H4 (cell line): ENCODE results near the gene PKP4. TPM values are rescaled to one million over a fixed set of nuclear protein-coding genes. Genes with fewer than 3 reads are reported as not detected.

Source experiments
- DNase-seq: peaks from one replicate; pipeline ENCODE4 v3.0.0-alpha.2; 2015; ENCODE audit warnings: low spot score
- total RNA-seq: library from RNA; depleted of rRNA; stranded (reverse); fragments of >200 nt; shearing (Covaris generic); gene quantifications from 2 replicates; pipeline ENCODE4 v1.2.3, GENCODE V29; 2014

PKP4 gene
- total RNA-seq, 1 experiment from 2014 or later: 19.4 TPM

DNA sequence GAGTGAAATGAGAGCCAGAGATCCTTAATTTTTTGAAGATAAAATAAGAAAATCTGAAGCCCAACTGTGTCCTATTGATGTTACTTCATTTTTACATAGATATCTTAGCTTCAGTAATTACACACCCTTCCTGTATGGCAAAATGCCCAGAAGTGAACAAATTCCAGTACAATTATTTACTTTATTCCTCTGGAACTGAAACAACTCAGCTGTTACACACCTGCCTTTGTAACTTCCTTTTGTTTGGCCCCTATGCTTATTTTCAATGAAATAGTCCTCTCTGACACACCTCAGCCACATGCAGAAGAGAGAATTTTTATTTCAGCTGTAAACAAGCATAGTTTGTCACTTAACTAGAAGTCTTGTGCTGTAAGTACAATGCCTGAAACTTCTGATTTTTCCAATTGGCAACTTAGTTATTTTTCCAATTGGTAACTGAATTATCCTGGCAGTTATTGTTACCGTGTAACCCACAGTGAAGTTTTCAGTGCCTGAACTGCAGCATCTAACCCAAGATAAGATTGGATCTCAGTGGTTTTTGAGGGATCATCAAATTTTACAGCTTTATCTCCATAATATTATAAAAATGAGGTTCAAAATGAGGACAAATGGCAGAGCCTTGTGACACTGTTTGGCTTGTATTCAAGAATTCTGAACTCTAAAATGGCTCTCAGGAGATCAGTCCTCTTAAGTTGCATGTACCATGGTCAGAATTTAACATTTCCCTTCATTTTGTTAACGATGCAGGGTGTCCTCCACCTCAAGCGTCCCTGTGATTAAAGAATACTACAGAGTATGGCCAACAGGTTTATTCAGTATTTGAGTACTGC lies 82.6 kb downstream of the PKP4 start:
- peak; percentile 68 for DNase-seq

DNA sequence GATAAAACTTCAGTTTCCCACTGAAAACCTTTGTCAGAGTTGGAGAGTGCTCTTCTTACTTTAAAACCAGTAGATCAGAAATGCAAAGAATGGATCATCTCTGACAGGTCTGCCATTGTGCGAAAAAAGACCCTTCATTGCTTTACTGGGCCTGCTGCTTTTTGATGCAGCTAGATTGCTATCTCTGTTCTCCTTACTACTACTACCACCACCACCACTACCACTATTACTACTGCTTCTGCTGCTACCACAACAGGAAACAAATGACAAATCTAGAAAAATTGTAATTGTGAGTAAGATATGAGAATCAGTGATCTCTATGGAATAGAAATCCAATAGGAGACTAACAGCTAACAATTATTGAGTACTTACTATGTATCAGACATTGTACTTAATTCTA lies 85.8 kb downstream of the PKP4 start:
- no peak for DNase-seq

DNA sequence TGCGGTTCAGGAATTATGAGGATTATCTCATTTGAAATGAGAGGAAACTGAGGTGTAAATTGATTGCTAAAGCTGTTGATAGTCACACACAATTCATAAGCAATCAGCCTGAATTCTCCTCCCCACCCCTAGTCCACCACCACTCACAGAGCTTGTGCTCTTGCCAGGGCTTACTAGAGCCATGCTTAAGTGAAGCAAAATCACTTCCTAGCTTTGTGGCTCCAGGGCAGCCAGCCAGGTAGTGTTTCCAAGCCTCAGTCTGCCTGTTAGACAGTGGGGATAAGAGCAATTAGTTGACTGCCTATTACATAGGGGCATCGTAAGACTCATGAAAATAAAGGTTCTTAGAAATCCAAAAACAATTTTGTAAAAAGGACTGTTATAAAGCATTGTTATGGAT lies 87.2 kb downstream of the PKP4 start:
- DNase-seq: no peak

DNA sequence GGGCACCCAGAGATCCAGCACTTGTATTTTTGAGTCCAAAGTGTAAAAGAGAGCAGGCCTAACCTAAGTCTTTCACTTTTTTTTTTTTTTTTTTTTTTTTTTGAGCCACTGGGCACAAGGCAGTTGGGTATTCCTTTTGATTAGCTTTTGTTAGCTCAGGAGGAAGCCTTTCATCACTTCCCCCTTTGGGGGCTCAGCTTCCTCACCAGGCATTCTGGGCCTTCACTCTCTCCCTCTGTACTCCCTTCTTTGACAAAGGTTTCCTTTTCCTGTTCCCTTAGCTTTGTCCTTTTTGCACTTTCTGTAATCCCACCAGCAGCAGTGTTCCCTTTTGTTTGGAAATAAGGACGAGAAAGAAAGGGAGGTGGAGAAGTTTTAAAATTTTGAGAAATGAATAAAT lies 88.2 kb downstream of the PKP4 start:
- DNase-seq: no peak

DNA sequence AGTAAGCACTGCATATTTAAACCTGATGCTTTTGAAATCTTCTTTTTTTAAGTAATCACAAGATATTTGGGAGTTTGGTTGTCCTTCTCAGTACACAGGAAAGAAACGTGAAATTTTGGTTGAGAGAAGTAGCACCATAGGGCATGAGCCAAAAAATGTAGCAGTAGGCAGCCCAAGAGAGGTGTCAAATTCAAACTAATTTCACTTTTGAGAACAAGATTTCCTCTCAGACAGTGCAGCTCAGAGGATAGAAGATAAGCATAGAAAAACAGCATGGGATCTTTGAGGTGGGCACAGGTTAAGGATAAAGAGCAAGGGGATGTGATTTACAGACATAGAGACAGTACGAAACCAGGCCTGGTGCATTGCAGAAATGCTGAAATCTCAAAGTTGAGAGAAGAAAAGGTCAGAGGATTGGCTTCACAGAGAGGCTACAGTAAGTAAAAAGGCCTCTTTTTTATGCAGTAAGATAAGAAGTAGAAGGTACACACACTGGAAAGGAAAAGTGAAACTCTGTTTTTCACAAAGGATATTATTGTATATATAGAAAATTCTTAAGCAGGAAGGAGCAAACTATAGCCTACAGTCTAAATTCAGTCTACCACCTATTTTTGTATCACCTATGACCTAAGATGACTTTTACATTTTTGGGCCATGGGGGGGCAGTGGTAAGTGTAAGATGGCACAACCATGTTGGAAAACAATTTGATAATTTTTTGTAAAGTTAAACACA lies 89.8 kb downstream of the PKP4 start:
- no peak for DNase-seq

DNA sequence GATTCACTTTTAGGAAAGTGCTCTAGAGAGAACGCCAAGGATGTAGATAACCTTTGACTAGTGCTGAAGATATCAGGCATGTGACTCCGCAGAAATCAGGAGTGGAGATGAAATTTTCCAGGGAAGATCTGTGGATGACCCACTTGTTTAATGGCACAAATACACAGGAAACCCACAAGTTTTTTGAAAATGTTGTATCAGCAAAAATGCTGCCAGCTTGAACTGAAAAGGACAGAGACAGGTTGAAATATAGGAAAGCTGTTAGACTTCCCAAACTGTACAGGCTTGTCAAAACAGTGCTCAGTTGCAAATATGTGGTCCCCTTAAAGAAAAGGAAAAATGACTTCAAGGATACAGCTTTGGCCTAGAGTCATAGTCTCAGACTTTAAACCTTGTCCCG lies 96.5 kb downstream of the PKP4 start:
- DNase-seq: no peak

DNA sequence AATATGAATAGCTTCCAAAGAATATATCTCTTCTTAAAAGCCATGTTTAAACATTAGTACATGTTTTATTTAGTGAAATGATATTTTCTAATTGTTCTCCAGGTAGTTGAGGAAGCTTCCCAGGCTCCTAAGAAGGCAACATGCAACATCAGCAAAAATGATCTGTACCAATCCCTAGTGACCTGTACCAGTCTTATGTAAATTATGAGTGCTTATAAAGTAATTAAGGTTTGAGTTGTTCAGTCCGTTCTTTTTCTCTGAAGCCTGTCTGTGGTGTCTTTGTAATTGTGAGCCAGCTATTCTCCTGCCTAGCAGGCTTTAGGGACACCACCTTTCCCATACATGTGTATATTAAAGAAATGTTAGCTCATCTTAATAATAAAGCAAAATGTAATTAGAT lies 98.2 kb downstream of the PKP4 start:
- no peak for DNase-seq

DNA sequence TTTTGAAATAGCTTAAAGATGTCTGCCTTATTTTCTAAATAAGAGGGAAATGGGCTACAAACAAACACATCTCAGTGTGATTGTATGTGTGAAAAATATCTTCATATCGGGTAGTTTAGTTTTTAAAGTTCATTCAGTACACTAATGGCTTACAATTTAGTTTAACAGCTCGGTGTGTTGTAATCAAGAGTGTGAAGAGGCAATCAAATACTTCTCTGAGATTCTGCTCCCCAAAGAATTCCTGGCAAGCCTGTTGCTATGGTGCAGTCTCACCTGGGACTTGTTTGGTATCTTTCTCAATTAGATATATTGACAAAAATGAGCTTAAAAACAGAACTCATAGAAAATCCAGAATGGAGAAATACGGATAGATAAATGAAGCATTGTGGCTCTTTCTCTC lies 99.4 kb downstream of the PKP4 start:
- no peak for DNase-seq

DNA sequence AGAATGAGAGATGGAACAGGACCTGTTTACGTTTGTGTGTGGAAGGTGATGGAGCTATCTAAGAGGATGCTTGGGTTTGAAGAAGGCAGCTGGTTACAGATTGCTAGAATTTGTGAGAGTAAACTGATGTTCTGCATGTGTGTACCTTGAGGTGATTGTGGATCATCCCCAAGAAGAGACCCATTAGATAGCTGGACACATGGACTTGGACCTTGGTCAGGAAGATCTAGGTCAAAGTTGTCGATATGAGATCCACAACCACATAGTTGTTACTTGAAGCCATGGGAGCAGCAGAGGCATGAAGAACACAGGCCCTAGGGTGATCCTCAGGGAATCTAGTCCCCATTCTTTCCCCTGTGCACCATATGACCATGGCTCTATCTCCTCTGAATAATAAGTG lies 101.0 kb downstream of the PKP4 start:
- no peak for DNase-seq

DNA sequence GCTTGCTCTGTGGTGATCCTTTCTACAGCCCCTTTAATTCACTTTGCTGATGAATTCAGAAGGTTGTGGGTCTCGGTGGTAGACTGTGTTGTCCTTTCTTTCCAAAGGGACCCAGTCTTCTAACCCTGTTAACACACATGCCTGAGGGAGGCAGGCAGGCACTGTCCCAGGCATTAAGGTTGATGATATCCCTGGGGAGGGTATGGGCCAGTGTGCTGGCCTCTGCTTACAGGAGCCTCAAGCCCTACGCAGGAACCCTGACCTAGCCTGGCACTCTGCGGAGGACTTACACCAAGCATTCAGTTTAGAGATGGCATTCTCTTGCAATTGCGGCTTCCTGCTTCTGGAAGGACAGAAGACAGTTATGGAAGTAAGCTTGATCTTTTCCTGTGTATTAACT lies 102.5 kb downstream of the PKP4 start:
- DNase-seq: no peak

DNA sequence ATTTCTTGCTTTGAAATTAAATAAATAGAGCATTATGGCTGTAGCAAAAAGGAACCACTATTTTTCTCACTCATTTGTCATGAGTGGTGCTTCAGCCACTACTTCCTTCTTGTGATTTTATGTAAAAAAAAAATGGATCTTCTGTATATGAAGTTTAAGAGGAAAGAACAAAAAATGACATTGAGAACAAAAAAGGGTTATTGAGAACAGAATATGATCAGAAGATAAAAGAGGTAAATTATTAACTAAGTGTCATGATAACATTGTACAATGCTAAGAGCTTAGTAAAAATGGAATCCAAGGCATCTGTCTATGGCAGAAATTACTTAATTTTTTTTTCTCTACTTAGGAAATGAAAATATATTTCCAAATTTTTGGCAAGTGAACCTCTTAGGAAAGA lies 103.5 kb downstream of the PKP4 start:
- DNase-seq: no peak

DNA sequence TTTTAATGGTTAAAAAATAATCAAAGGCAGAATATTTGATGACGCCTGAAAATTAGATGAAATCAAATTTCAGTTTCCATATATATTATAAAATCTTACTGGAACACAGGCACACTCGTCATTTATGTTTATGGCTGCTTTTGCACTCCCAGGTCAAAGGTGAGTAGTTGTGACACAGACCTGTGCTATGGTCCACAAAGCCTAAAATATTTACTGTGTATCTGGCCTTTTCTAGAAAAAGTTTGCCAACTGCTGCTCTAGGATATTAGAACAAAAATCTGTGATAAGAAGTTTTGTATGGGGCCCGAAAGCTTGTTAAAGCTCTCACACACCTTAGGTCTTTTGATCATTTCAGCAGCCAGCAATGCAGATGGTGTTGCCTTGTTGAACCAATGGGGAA lies 104.3 kb downstream of the PKP4 start:
- no peak for DNase-seq

DNA sequence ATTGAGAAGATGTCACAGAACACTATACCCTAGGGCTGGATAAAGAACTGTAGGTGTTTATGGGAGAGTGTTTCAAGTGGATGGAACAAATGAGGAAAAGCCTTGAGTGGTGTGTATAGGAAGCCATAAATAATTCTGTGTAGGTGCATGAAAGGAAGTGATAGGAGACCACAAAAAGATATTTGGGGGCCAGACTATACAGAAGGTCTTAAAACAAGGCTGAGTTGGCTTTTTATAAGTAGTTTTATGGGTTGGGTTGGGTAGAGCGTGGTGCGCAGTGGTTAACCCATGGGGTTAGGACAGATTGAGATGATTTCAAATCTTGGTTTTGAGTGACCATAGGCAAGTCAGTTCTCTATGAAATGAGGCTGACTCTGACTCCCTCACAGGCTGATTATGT lies 110.5 kb downstream of the PKP4 start:
- no peak for DNase-seq

DNA sequence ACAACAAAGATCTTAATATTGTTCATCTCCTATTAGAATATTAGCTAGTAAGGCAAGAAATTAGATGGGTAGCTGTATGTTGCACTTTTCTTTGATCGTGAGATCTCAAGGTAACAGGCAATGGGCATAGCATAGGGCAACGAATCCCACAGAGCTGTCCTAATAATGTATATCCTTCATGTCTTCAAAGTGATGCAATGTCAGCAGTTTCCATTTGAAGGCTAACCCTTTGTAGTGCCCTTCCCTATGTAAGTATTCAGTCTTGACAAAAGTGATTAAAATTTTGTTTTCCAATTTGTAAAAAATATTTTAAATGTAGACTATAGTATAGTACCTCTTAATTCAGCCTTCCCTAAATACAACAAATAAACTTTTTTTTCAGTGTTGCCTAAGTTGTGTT lies 112.5 kb downstream of the PKP4 start:
- no peak for DNase-seq

DNA sequence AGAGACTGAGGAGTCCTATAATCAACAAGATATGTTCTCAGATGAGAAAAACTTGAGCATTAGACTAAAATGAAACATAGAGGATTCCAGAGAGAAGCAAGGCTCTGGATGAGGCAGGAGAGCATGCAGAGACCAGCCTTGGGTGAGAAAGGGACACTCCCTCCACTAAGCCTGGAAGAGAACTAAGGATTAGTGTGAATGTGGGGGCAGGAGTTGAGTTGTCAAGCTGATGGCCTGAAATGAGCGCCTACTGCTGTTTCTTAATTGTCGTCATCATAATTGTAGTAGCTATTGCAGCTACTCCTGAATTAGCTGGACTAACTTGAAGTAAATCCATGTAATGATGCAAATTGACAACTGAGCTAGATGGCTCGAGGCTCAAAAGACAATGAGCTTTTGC lies 114.1 kb downstream of the PKP4 start:
- DNase-seq: no peak

DNA sequence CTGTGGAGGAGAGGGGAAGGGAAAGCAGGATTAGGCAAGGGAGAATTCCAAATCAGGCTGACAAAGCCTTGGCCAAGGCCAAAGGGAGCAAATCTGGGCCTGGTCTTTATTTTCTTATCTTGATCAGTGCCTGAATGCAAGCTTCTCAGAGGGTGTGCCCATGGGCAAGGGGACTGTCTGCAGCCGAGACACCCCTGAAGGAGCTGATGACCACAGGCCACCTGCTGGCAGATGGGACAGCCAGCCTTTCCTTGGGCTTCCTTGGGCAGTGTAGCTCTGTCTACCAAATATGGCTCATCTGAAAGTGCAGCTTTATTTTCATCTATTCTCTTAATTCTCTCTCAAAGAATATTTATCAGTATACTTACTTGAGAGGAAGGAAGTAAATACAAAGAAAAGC lies 117.0 kb downstream of the PKP4 start:
- DNase-seq: no peak

DNA sequence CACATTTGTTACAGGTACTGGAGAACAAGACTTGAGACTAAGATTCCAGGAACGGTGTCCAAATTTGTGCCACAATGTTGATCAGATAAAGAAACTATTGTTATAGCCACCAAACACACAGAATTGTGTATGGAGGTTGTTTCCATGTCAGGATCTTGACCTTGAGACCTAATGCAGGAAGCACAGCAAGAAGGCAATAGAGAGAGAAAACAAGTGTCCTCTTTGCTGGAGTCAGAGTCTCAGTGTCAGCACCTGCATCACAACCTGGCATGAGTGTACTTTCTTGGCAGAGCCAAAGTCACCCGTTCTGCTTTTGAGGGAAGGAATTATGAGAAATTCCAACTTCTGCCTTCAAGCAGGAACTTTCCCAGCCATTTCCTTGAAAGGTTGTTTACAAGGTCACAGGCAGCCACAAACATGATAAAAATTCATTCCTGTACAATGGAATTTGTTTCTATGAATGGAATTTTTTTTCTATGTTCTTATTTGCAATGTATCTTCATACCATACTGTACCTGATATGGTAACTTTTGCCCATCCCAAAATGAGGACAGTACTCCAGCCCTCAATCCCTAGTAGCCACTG lies 118.4 kb downstream of the PKP4 start:
- DNase-seq: no peak

DNA sequence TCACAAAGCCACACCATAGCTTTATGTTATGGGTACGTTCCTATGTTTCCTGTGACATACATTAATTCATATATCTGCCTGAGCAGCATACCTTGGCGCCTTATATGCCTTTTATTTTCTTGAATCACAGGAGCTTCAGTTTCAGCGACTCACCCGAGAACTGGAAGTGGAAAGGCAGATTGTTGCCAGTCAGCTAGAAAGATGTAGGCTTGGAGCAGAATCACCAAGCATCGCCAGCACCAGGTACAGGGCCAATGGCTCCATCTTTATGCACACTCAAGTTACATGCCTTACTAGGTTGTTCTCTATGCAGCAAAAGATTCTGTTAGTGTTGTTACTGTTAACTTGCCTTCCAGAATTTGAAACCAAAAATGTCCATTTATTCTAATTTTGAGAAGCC lies 120.4 kb downstream of the PKP4 start:
- no peak for DNase-seq

DNA sequence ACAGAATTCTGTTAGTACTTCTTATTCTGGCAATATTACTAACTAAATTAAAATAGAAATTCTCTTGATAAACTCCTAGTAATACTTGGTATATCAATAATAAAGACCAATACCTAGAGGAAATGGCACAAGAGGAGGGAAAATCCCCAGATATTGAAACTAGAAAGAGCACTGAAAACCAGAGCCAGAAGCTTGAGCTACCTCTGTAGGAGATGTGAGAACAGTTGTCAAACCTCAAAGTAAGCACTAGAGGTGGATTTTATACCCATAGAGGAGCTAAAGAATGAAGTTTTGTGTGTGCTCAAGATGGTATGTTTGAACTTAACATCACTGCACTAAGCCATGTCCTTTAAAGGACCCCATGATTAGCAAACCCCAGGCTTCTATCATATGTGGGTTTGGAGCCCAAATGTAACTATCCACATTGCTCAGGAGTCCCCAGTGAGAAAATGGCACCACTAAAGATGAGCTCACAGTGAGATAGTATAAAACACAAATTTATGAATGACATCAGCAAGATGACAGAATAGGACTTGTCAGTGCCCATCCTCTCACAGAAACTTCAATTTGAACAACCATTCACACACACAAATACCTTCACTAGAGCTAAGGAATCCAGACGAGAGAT lies 122.1 kb downstream of the PKP4 start:
- DNase-seq: no peak

DNA sequence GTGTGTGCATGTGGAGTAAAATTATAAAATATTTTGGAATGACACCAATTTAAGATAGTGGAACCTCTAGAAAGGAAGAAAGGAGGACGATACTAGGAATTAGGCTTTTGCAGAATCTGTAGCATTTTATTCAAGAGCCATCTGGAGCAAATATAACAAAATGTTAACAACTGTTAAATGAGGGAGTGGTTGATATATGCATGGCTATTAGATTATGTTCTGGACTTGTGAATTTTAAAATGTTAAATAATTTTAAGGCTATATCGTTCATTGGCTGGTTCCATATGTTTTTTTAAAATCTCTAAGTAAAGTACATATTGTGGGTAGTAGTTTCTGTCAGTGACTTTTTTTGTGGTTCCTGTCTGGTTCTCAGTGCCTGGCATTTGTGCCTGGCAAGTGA lies 123.2 kb downstream of the PKP4 start:
- DNase-seq: no peak

DNA sequence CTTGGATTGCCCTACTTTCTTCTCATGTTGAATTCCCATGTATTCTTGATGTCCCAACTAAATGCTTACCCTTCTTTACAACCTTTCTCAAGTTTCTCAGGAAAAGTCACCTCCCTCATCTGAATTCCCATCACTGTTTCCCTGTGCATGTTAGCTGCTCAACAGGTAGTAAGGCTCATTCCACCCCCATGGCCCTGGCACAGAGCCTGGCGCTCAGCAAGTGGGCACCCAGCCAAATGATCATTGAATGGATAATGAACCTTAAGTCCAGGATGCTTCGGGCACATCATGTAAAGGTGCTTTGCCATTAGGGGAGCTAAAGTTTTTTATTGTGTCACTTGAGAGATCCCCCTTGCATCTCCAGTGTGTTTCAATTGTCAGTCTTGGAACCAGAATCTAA lies 124.0 kb downstream of the PKP4 start:
- no peak for DNase-seq

DNA sequence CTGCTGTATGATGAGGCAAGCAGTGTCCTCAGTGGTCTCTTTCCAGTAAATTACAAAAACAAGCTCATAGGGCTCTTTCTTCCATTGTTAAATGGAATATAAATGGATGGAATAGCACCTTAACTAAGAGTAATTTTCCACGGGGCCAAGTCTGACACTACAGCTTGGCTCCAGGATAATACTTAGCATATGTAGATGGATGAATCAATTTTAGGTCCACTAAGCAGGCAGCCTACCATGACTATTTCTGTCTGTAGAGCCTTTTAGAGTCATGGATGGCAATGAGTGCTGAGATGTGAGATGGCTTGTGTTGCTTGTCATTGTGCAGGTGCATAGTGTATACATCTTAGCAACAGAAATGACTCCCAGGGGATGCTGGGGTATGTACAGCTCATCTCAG lies 125.9 kb downstream of the PKP4 start:
- DNase-seq: no peak

DNA sequence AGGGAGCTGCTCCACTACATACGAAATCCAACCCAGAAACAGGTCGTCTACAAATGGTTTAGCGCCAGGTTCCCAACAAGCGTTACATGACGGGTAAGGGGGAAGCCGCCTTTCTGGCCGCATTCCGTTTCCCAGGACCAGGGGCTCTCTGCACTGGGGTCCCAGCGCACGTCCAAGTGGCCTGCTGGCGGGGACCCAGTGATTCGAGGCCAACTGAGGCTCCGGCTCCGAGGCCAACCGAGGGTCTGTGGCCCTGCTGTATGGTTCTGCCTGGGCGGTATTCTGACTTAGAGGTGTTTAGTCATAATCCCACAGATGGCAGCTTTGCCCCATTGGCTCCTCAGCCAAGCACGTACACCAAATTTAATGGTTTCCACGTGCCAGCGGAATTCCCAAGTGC lies 127.2 kb downstream of the PKP4 start:
- DNase-seq: no peak
